Measurements from ENCODE around the gene UBE2L5. TPM values are rescaled to one million over a fixed set of nuclear protein-coding genes. Genes with fewer than 3 reads are reported as not detected.

Gene UBE2L5
- total and polyA plus RNA-seq, 2 of the 8 experiments (the other 6 are each of a cell fraction or from before 2014, with no cell fraction given) = not detected

DNA sequence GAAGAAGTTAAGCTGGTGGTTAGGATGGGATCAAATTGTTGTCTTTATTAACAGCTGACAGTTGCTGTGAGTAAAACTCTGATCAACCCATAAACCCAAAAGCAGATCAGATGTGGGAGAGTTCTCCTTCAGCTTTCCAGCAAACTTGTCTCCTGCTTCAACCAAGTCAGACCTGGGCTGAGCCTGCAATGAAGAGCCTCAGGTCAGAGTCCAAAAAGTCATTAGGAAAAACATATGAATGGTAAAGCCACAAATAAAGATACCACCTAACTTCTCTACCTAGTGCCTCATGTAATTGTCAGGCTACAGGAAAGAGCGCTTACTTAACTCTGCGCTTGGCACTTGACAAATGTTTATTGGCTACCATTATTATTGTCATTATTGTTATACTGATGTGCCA is 21.9 kb upstream of the UBE2L5 start:
- no peak overlapping the region for H2BK120ac ChIP-seq (replicated peaks; ENCODE audit: low read depth, low read length)
- 94% methylated on average over 2 of the region's 2 CpGs; no CpG with 5 or more reads in 1 of the 2 experiments for WGBS, 2 experiments (ENCODE audit: extremely low coverage in 1 of 2, insufficient coverage in 1 of 2, insufficient read length in 1 of 2, insufficient replicate concordance in 2 of 2, low coverage in 1 of 2, low lambda C conversion rate in 2 of 2, missing lambda C conversion rate in 1 of 2)
- no peak overlapping the region for H4K8ac ChIP-seq (ENCODE audit: extremely low read depth, insufficient read depth, low read length)
- no peaks in the 10 kb centered on the region for H3K9me3 ChIP-seq (ENCODE audit: insufficient read depth in 2 of 2, low read depth in 1 of 2, low read length in 1 of 2)
- peaks cover 0 to 6% (median 3%) of the 10 kb centered on the region in 4 experiments; a peak in 3 of 7 replicates for H3K4me1 ChIP-seq (replicated peaks in 1 of 4; ENCODE audit: control insufficient read depth in 3 of 4, insufficient read depth in 4 of 4, low read length in 3 of 4)
- no peaks in the 10 kb centered on the region for H4K20me1 ChIP-seq (replicated peaks in 1 of 2; ENCODE audit: control insufficient read depth in 1 of 2, insufficient read depth in 2 of 2, low read length in 2 of 2)
- no peak overlapping the region for H3K27ac ChIP-seq (ENCODE audit: low read depth, low read length)
- H3K9ac ChIP-seq (replicated peaks in 1 of 4; ENCODE audit: extremely low read depth in 1 of 4, low read depth in 3 of 4, low read length in 3 of 4) = no peak overlapping the region
- H3K27me3 ChIP-seq (replicated peaks in 1 of 4; ENCODE audit: control insufficient read depth in 3 of 4, extremely low read depth in 1 of 4, insufficient read depth in 3 of 4, low read length in 3 of 4) = no peaks in the 10 kb centered on the region
- H3K4me3 ChIP-seq (ENCODE audit: extremely low read depth in 1 of 4, insufficient read depth in 2 of 4, low read depth in 3 of 4, low read length in 4 of 4) = no peak overlapping the region
- DNase-seq (ENCODE audit: low read depth in 1 of 2, low spot score in 2 of 2) = no peak
- H3K4ac ChIP-seq (replicated peaks; ENCODE audit: insufficient read length, low read depth, low read length) = no peak overlapping the region
- no peak for FAIRE-seq
- H3K23me2 ChIP-seq (ENCODE audit: low read depth, low read length) = peaks cover 2% of the 10 kb centered on the region
- H3K23ac ChIP-seq (ENCODE audit: insufficient read length) = no peak overlapping the region
- H2AK5ac ChIP-seq (ENCODE audit: low read depth, low read length) = no peak overlapping the region
- no peak overlapping the region for H4K91ac ChIP-seq (replicated peaks; ENCODE audit: insufficient read length, low read length)
- ChIA-PET CTCF (ENCODE audit: partially characterized antibody) (no interaction called here), POLR2A (ENCODE audit: partially characterized antibody) (interaction anchor here (1.1 kb wide), 1 partner anchor 13 kb away, joined by 3 read pairs; no protein-coding TSS in a partner anchor)
- H3K14ac ChIP-seq (ENCODE audit: insufficient read length) = no peak overlapping the region
- no peak overlapping the region for H2BK20ac ChIP-seq (ENCODE audit: low read length)
- no peak overlapping the region for H2BK15ac ChIP-seq (ENCODE audit: low read length)
- H2BK5ac ChIP-seq (ENCODE audit: low read depth, low read length) = no peak overlapping the region
- no peaks in the 10 kb centered on the region for H3K36me3 ChIP-seq (ENCODE audit: control insufficient read depth in 2 of 4, insufficient read depth in 4 of 4, low read length in 3 of 4)
- no peak overlapping the region for H3K56ac ChIP-seq (replicated peaks; ENCODE audit: insufficient read length, low read depth, low read length)
- no peaks in the 10 kb centered on the region for H3K79me1 ChIP-seq (ENCODE audit: low read depth, low read length)
- no peak overlapping the region for H3K4me2 ChIP-seq (ENCODE audit: insufficient read depth in 1 of 2, low read depth in 2 of 2, low read length in 2 of 2)
- H3K79me2 ChIP-seq (ENCODE audit: control insufficient read depth in 1 of 2, insufficient read depth in 2 of 2, low read length in 2 of 2) = no peaks in the 10 kb centered on the region
- H2BK12ac ChIP-seq (ENCODE audit: low read depth, low read length) = no peak overlapping the region
- no peak overlapping the region for H2AFZ ChIP-seq (ENCODE audit: low read length)
- no peak overlapping the region for H3K18ac ChIP-seq (ENCODE audit: extremely low read depth, low read length)
- H4K5ac ChIP-seq (ENCODE audit: insufficient read length, low read depth, low read length) = no peak overlapping the region
- TF ChIP-seq BRCA1 (IDR thresholded peaks at IDR 0.05; ENCODE audit: low read depth, low read length) = no peak
- TF ChIP-seq SP1 (IDR thresholded peaks at IDR 0.05; ENCODE audit: low read depth, low read length) = no peak
- no peak for TF ChIP-seq USF2 (IDR thresholded peaks at IDR 0.05; ENCODE audit: low read length)
- TF ChIP-seq ATF2 (IDR thresholded peaks at IDR 0.05; ENCODE audit: low read length) = no peak
- TF ChIP-seq, protein P1, sequence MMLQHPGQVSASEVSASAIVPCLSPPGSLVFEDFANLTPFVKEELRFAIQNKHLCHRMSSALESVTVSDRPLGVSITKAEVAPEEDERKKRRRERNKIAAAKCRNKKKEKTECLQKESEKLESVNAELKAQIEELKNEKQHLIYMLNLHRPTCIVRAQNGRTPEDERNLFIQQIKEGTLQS (IDR thresholded peaks at IDR 0.05; ENCODE audit: insufficient read depth, low read depth, low read length) = no peak
- no peak for TF ChIP-seq TBP (IDR thresholded peaks at IDR 0.05; ENCODE audit: low read depth, low read length)
- no peak for TF ChIP-seq SIRT6 (IDR thresholded peaks at IDR 0.05; ENCODE audit: low read length)

Measured in H1 (cell line).